Measurements from ENCODE around the gene NFAM1.

The NFAM1 gene

GRCh38 chr22:42439821-42440674, 7.8 kb upstream of the NFAM1 start:
- DNase-seq = no peak

- no peak for DNase-seq
These were observed 6.9 kb upstream of the NFAM1 start for GRCh38 chr22:42439021-42439567.

GRCh38 chr22:42438293-42438650, 6.1 kb upstream of the NFAM1 start:
- no peak for DNase-seq

- DNase-seq = peak; percentile 71
These were observed 5.5 kb upstream of the NFAM1 start for GRCh38 chr22:42437488-42438292.

- no peak for DNase-seq
These were observed 4.2 kb upstream of the NFAM1 start for GRCh38 chr22:42436404-42436803.

- DNase-seq = no peak
These were observed 2.7 kb upstream of the NFAM1 start for GRCh38 chr22:42434748-42435425.

GRCh38 chr22:42433754-42434682, 1.8 kb upstream of the NFAM1 start:
- DNase-seq = peak; percentile 89

GRCh38 chr22:42432818-42433217, 615 bp upstream of the NFAM1 start:
- DNase-seq = no peak

- no peak for DNase-seq
These were observed 693 bp downstream of the NFAM1 start for GRCh38 chr22:42431401-42432019.

- no peak for DNase-seq
These were observed 1.6 kb downstream of the NFAM1 start for GRCh38 chr22:42430528-42431125.

GRCh38 chr22:42428760-42429159, 3.4 kb downstream of the NFAM1 start:
- no peak for DNase-seq

GRCh38 chr22:42428025-42428424, 4.2 kb downstream of the NFAM1 start:
- no peak for DNase-seq

GRCh38 chr22:42427167-42427566, 5.0 kb downstream of the NFAM1 start:
- no peak for DNase-seq

- DNase-seq = no peak
These were observed 6.2 kb downstream of the NFAM1 start for GRCh38 chr22:42425989-42426355.

GRCh38 chr22:42425337-42425988, 6.7 kb downstream of the NFAM1 start:
- DNase-seq = peak; percentile 66

GRCh38 chr22:42419243-42419881, 12.8 kb downstream of the NFAM1 start:
- no peak for DNase-seq

GRCh38 chr22:42418811-42419242, 13.4 kb downstream of the NFAM1 start:
- peak; percentile 93 for DNase-seq

GRCh38 chr22:42417645-42418305, 14.4 kb downstream of the NFAM1 start:
- no peak for DNase-seq

GRCh38 chr22:42416671-42417230, 15.5 kb downstream of the NFAM1 start:
- DNase-seq = no peak

All from NCI-H2171 (cell line).